ENCODE results near the gene PPP2R5D. TPM values are rescaled to one million over a fixed set of nuclear protein-coding genes. Genes with fewer than 3 reads are reported as not detected.
A peak's percentile ranks its signal among the peaks of the same experiment; 100 is the strongest.

PPP2R5D gene
- total RNA-seq, 1 donor from 2014 or later, result 24.7 TPM

GRCh38 chr6:42963855-42964605 lies 20.3 kb upstream of the PPP2R5D start:
- no peak for DNase-seq (ENCODE audit: low spot score)

- DNase-seq (ENCODE audit: low spot score), result no peak
These were observed 17.8 kb upstream of the PPP2R5D start for GRCh38 chr6:42966571-42966970.

- no peak for DNase-seq (ENCODE audit: low spot score)
These were observed 17.1 kb upstream of the PPP2R5D start for GRCh38 chr6:42967228-42967627.

- DNase-seq (ENCODE audit: low spot score), result no peak
These were observed 16.2 kb upstream of the PPP2R5D start for GRCh38 chr6:42968126-42968701.

GRCh38 chr6:42968783-42969182 lies 15.6 kb upstream of the PPP2R5D start:
- DNase-seq (ENCODE audit: low spot score), result no peak

- no peak for DNase-seq (ENCODE audit: low spot score)
These were observed 14.9 kb upstream of the PPP2R5D start for GRCh38 chr6:42969431-42969830.

GRCh38 chr6:42969934-42970333 lies 14.4 kb upstream of the PPP2R5D start:
- DNase-seq (ENCODE audit: low spot score), result no peak

GRCh38 chr6:42970871-42971612 lies 13.3 kb upstream of the PPP2R5D start:
- DNase-seq (ENCODE audit: low spot score), result no peak

- DNase-seq (ENCODE audit: low spot score), result no peak
These were observed 12.5 kb upstream of the PPP2R5D start for GRCh38 chr6:42971746-42972327.

- no peak for DNase-seq (ENCODE audit: low spot score)
These were observed 10.4 kb upstream of the PPP2R5D start for GRCh38 chr6:42973926-42974325.

GRCh38 chr6:42974919-42975505 lies 9.4 kb upstream of the PPP2R5D start:
- DNase-seq (ENCODE audit: low spot score), result no peak

- no peak for DNase-seq (ENCODE audit: low spot score)
These were observed 5.9 kb upstream of the PPP2R5D start for GRCh38 chr6:42978487-42978838.

GRCh38 chr6:42978839-42979522 lies 5.4 kb upstream of the PPP2R5D start, which contains the start of gene PEX6:
PEX6 (minus strand) TSS chr6:42979181; CDS start chr6:42979150, 31 bp downstream.
- DNase-seq (ENCODE audit: low spot score), result peak; percentile 94

GRCh38 chr6:42979523-42980177 lies 4.7 kb upstream of the PPP2R5D start:
- no peak for DNase-seq (ENCODE audit: low spot score)

GRCh38 chr6:42981836-42982235 lies 2.5 kb upstream of the PPP2R5D start:
- no peak for DNase-seq (ENCODE audit: low spot score)

GRCh38 chr6:42984924-42985475 lies 630 bp downstream of the PPP2R5D start:
- DNase-seq (ENCODE audit: low spot score), result no peak

- DNase-seq (ENCODE audit: low spot score), result no peak
These were observed 3.4 kb downstream of the PPP2R5D start for GRCh38 chr6:42987533-42988451.

GRCh38 chr6:42988486-42989020 lies 4.2 kb downstream of the PPP2R5D start:
- no peak for DNase-seq (ENCODE audit: low spot score)

- no peak for DNase-seq (ENCODE audit: low spot score)
These were observed 5.6 kb downstream of the PPP2R5D start for GRCh38 chr6:42989923-42990322.
